T-helper 9 cell (primary cell): Measurements from ENCODE around the gene PRKACB.
"Not testable (repeated sequence)": the region's sequence is repeated elsewhere in the genome, so short reads cannot be mapped to it uniquely, and the experiment has no call there.

Source experiments
- DNase-seq: peaks from one replicate; pipeline ENCODE4 v3.0.0-alpha.2; 2020

PRKACB gene

DNA sequence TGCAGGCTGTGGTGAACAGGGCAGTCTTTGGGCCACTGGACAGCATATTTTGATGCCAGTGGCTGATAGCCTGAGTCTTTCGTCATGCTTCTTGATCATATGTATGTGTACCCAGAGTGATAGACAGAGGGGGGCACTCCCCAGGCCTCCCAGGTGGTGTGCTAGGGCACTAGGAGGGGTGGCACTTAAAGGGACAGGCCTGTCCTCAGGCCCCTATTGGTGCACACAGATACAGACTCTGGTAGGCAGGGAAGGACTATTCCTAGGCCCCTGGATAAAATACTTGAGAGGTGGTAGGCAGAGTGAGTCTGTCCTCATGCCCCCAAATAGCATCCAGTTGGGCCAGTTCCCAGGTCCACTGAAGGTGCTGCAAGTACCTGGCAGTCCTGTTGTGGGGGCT, 80.8 kb downstream of the PRKACB start:
- no peak for DNase-seq

DNA sequence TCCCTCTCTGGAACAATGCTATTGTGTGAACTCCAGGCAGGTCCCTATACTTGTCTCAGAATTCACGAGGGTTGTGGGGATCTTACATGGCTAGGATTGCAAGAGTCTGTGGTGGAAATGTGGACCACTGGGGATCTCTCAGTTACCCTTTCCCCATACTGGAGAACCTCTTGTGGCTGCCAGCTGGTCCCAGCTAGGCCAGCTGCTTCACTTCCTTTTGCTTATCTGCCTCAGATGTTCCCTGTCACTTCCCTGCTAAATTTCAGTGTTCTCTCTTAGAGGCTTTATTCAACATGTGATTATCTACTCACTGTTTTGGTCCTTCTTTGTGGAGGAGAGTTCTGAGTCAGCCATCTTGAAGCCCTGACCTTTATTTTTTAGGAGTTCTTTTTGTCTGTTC, 81.6 kb downstream of the PRKACB start:
- DNase-seq, result no peak

DNA sequence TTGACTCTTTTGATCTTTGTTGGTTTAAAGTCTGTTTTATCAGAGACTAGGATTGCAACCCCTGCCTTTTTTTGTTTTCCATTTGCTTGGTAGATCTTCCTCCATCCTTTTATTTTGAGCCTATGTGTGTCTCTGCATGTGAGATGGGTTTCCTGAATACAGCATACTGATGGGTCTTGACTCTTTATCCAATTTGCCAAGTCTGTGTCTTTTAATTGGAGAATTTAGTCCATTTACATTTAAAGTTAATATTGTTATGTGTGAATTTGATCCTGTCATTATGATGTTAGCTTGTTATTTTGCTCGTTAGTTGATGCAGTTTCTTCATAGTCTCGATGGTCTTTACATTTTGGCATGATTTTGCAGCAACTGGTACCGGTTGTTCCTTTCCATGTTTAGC, 88.6 kb downstream of the PRKACB start:
- not testable (repeated sequence) for DNase-seq

DNA sequence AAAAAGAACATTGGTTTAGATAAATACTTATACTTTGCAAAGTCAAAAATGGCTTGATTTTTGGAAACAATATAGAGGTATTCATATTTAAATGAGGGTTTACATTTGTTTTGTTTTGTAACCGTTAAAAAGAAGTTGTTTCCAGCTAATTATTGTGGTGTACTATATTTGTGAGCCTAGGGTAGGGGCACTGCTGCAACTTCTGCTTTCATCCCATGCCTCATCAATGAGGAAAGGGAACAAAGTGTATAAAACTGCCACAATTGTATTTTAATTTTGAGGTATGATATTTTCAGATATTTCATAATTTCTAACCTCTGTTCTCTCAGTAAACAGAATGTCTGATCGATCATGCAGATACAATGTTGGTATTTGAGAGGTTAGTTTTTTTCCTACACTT, 92.2 kb downstream of the PRKACB start:
- no peak for DNase-seq

DNA sequence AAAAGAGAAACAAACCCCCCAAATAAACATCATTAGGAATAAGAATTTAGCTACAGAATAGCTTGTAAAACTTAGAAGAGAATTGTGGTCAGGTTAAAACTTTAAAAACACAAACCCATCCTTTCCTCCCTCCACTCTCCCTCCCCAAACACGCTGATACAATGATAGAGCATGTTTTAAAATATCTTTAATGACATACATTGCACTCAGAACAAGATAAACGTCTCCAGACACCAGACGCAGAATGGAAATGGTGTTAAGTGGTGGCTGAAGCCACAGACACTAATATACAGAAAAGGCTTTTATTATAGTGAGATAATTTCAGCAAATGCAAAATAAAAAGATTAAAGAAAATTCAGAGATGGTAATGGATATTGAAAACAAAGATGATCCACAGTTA, 98.6 kb downstream of the PRKACB start:
- DNase-seq, result no peak

DNA sequence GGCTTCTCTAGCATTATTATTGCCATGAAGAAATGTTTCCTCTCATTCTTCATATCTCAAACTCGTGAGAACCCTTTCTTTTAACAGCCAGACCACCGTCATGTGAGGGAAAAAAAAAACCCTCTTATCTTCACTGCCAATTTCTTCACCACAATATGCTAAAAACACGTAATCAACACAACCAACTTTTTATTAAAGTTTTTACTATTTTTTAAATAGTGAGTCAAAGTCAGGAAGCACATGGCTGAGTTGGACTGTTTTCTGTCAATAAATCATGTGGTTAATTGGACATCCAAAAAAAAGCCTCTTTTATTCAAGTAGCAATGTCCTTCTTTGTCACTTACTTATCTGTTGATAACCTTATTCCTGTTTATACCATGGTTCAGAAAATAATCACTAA, 101.5 kb downstream of the PRKACB start:
- DNase-seq, result no peak

DNA sequence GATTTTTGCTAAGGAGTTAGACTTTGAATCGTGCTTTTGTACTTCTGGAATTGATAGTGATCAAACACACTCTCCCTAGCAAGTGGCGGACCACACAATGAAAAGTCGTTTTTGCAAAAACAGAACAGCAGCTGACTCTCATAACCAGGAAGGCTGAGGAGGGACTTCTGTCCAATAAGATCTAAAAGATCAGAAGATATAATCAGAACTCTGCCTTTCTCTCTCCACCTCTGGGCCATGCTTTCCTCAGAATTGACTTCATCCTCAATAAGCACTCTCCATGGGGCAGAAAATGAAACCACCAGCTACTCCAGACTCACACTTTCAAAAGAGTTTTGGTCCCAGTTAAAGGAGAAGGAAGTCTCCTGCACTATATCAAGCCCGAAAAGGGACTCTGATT, 102.1 kb downstream of the PRKACB start:
- DNase-seq, result no peak

DNA sequence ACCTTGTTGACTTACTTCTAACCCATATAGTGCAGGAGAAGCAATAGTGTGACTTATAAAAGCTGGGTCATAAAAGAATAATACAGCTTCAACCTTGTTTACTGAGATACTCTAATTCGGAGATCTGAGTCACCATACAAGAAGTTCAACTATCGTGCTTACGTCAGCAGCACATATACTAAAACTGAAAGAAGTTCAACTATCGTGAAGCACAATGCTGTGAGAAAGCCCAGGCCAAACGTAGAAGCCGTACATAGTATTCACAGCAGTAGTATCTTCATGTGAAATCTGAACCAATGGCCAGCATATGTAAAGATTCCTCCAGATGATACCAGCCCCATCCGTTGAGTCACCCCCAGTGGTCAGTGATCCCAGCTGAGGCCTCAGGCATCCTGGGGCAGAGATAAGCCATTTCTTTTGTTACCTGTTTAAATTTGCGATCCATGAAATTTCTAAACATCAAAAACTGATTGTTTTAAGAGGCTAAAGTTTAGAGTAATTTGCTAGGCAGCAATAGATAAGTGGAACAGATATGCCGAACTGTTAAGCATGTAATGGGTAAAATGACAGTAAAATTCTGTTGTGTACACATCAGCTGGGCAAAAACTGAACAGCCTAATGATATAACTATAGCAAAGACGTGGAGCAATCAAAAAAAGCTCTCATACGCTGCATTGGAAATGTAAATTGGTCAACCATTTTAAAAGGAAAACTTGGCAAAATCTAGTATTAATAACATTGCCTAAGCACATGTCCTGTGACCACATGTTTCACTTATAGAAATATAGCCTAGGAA, 103.6 kb downstream of the PRKACB start:
- no peak for DNase-seq

DNA sequence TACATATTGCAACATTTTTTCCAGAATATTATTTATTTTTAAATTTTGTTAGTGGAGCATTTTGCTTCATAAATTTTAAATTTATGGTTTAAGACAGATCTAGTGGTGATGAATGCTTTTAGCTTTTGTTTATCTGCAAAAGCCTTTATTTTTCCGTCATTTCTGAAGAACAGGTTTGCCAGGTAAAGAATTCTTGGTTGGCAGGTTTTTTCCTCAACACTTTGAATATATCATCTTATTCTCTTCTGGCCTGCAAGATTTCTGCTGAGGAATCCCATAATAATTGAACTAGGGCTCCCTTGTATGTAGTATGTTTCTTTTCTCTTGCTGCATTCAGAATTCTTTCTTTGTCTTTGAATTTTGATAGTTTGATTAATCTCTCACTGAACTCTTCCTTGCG, 106.6 kb downstream of the PRKACB start:
- no peak for DNase-seq

DNA sequence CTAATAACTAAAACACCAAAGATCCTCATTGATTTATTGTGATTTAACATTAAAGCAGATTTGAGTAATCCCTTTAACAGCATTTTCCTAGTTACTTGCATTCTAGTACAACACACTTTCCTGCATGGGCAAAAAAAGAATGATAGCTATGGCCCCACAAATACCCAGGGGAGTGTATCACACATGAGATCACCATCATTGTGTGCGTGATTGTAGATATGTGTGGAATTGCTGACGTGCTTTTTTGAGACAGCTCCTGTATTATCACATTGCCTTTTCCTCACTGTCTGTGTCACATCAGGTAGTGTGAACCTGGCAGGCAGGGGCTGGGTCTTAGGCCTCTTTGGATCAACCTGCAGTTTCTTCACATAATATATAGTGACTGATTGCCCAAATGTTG, 109.0 kb downstream of the PRKACB start:
- DNase-seq, result no peak

DNA sequence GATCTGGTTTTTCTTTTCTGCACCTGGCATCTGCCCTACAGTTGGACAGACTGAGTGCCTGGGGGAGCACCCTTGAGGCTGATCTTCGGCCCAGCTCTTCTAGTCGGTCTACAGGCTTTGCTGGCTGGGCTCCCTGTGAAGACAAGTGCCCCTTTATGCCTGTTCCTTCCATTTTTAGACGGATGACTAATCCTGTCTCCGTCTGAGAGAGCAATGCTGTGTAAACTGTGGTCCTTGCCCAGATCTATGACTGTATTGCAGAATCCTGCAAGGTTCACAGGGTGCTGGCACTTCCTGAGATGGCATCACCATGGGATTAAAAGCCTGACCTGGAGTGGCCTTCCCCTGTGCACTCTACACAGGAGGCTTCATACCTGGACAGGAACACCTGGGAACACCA, 109.8 kb downstream of the PRKACB start:
- no peak for DNase-seq

DNA sequence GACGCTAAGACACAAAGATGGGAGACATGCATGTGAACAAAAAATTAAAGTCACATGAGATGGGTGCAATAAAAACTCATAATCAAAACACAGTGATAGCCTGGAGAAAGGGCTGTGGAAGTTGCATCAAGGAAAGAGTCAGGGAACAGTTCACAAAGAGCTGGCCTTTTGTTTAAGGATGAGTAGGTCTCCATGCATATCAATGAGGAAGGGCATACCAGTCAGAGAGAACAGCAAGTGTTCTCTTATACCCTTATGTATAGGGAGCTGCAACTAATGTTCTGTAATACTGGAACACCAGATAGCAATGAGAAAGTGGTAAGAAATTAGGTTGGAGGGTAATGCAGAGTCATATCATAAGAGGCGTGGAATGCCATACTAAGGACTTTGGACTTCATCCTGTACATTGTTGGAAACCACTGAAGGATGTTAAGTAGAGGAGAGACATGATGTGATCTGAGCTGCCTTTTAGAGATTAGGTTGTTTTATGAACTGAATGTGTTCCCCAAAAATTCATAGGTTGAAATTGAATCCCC, 110.7 kb downstream of the PRKACB start:
- DNase-seq, result no peak

DNA sequence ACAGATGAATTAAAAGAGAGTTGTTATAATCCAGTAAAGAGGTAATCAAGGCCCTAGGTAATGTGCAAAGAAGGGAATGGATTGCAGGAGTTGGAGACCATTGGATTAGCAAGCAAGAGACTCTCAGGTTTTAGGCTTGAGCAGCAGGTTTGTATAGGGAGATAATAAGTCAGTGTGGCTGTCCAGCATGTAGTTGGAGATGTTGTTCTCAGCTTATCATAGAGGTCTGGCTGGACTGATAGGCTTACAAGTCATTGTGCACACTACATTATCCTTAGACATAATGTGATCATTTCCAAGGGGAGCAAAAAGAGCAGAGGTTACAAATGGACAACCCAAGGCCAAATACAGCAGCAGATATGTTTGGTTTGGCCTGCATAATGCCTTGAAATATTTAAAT, 111.5 kb downstream of the PRKACB start:
- no peak for DNase-seq

DNA sequence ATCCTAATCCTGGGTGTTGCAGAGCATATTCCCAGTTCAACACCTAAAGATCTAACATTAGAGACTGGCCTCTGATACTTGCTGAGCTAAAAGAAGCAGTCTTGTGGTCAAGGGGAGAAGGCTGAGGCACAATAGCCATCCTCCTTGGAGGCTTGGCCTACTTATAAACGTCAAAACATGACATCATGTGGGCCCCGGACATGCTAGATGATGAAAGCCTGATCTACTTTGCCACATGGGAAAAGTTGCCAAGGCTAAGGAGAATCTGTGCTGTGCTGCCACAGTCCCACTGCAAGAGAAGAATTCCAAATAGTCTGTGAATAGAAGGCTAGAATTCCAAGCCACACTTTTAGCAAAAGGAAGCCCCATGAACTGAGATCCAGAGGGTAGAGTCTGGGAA, 113.5 kb downstream of the PRKACB start:
- DNase-seq, result no peak

DNA sequence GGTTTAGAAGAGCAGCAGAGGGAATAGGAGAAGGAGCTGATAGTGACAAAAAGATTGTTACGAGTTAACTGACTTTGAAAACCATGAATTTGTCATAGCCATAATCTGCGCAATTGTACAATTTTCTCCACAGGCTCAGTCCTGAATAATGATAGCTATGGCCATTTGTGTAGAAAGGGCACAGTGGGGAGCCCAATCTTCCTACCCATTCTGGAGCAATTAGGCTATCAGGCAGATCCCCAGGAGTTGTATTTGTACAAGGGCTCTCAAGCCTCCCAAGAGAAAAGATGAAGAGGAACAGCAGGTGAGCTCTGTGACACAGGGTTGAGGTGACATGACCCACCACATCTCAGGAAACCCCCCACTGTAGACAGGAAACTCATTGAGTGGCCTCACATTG, 115.3 kb downstream of the PRKACB start:
- DNase-seq, result no peak

DNA sequence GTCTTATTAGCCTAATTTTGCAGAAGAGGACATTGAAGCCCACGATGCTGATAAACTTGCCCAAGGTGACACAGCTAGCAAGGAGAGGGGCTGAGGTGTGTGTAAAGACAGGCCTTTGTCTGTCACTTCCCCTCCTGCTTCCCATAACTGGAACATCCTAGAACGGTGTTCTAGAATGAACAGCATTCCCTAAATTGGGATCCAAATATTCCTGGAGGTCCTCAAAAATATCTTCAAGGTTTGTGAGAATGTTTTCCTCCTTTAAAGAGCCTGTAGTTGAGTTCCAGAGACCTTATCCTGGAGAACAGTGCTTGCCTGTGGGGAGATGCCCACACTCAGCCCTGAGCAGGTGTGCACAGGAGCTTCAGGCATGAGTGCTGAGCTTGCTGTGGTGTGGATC, 115.9 kb downstream of the PRKACB start:
- no peak for DNase-seq

DNA sequence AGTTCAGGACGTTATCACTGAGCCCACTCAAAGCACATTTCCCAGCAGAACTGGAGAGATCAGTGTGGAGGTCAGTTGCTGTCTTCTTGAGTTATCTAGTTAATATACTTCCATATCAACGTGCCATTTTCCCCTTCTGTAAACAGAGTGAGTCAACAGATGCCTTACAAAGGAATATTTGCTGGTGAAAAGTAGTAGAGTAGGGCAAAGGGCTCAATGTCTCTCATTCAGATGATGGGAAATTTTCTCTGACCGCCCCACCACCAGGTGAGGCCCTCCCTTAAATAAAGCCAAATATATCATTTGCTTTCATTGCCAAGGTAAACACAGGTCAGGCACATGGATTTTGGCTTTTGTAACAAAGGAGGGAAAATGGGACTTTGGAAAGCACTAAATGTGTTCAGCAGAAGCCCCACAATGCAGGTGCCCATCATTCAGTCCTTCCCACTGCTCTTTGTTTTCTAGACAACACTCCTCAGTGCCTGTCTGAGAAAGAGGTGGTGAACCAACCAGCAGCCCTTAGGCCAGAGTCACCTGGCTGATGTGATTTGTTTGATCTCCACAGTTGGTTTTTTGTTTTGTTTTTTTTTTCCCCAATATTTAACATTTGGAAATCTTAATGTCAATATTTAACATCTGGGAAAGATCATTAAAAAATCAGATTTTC, 116.9 kb downstream of the PRKACB start:
- no peak for DNase-seq

DNA sequence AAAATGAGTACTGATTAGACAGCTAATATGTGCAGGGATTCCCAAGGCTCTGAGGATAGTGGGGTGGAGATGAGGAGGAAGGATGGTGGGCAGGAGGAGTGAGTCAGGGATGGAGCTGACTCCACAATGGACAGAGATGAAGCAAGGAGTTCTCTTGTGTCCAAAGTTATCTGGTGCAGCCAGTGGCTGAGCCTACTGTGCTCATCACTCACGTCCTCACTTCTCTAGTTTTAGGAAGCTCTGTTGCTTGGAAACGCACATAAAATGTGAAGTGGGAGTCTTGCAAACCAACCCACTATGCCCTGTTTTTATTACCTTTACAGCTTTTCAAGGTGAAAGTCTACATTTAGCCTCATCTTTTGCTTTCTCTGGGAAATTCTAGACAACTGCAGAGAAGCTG, 120.9 kb downstream of the PRKACB start:
- DNase-seq, result no peak

DNA sequence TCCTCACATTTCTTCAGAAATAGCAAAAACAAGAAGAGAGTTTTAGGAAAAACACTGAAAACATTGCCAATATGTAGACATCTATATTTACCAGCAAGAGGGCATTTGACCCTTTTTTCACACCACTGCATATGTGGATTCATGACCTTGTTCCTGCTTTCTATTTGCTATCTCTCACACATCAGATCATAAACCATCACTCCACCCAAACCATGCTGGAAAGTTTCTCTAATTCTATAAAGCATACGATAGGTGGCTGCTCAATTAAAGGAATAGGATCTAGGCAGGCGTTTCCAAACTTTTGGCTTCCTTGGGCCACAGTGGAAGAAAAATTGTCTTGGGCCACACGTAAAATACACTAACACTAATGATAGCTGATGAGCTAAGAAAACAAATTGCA, 121.8 kb downstream of the PRKACB start:
- no peak for DNase-seq

DNA sequence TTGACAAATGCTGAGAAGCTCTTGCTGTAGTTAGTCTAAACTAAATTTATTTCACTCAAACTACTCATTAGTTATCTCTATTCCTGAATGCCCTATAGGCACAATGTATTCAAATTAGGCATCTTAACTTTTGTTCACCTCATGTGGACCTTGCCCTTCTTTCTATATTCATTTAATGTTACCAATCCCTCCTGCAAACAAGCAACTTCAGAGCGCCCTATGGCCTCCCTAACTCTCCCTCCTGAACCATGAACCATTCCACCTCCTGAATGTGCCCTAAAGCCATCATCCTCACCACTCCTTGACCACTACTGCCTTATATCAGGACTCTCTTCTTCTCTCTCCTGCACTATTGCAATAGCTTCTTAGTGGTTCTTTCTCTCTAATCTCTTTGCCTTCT, 122.7 kb downstream of the PRKACB start:
- DNase-seq, result no peak

DNA sequence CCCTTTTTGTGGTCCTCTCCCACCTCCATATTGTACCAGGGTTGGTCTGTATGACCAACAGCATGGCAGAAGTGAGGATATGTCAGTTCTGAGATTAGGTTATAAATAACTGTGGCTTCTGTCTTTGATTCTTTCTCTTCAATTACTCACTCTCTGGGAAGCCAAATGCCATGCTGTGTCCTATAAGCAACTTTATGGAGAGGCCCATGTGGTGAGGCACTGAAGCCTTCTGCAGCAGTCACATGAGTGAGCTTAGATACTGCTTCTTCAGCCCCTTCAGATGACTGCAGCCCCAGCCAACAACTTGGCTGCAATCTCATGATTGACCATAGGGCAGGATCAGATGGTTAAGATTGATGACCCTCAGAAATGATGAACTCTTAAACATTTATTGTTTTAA, 123.4 kb downstream of the PRKACB start:
- DNase-seq, result no peak

DNA sequence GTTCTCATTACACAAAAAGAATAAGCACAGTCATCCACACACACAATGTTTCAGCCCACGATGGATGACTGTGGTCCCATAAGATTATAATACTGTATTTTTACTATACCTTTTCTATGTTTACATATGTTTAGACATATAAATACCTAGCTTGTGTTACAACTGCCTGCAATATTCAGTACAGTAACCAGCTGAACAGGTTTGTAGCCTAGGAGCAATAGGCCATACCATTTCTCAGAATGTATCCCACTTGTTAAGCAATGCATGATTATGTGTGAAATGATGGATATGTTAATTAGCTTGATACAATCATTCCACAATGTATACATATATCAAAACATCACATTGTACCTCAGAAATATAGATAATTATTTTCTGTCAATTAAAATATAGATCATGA, 124.3 kb downstream of the PRKACB start:
- DNase-seq, result no peak

DNA sequence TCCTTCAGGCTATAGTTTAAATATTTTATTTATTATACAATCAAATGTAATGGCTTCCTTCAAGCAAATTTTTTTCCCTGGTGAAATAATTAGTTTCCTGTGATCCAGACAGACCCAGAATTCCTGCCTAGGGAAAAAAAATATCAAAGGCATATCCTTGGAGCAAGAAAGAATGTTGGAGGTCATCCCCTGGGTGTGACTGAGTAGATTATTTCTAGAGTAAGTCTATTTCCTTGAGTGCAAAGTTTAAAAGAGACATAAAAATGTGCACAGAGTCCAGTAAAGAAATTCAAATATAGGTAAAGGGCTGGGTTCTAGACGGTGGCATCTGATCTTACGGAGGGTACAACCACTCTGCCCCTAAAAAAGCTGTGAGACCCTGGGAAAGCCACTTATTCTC, 125.2 kb downstream of the PRKACB start:
- DNase-seq, result no peak

DNA sequence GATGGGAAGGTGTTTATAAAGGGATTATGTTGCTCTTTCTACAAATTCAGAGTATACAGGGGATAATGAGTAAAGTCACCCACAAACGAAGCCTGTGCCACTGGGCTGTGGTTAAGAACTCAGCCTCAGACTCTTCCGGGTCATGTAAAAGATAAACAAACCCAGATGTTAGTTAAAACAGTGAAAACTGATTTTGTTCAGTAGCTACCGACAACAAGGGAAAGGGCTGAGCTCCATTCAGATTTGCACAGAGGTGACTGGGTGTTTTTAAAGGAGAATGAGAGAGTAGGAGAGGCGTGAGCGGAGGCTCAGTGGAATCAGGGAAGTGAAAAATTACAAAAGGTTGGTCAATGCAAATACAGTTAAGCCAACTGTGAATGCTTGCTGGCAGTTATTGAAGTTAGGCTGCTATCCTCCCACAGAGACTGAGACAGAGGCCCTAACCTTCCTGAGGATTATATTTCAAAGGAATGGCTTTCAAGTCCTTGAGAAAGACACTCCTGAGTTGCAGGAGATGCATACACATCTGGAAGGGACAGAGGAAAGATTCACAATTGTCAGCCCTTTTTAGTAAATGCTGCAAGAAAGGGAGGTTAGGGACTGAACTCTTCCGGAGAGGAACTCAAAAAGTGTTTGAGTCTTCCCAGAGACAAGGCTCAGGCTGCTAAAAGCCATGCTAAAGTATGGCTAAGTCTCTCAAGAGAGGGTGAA, 127.5 kb downstream of the PRKACB start:
- no peak for DNase-seq
